ENCODE data around the gene ADAM12. TPM values are rescaled to one million over a fixed set of nuclear protein-coding genes. Genes with fewer than 3 reads are reported as not detected.
A peak's percentile ranks its signal among the peaks of the same experiment; 100 is the strongest.

The ADAM12 gene
- total RNA-seq (2014; rRNA removed; shearing (Covaris generic)), result not detected in 2 replicates

- DNase-seq (ENCODE audit: low spot score), result no peak
Observed at GRCh38 chr10:126387931-126388911, at the start of gene ADAM12. Gene ADAM12, minus strand, starts transcription at chr10:126388477. Its CDS starts 332 bp downstream, at chr10:126388145.

DNA sequence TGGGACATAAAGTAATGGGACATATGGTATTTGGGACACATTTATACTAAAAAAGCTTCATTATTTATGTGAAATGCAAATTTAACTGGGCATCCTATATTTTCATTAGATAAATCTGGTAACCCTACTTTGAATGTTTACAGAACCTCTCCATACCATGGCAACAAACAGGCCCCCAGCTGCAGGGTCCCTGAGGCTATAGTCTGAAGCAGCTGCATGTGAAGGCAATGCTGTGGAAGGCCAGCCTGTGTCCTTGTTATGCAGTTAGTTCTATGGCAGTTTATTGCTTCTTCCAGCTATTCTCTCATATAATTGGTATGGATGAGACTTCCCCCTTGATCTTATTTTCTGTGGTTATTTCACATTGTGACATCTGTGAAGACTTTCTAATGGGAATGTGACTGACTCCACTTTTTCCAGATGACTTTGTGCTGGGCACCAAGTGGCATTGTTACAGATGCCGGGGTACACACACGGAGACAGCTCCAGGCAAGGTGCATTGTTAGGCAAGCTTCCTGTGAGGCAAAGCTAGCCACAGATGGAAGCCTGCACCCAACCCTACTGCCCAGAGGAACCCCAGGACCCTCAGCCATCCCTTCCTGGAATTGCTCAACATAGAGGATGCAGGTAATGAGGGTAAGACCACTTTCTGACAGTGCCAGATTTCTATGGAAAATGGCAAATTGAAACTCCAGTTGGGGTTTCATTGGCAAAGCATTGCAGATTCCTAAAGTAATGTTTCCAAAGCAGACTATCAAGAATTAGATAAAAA is 49.5 kb upstream of the ADAM12 start:
- DNase-seq (ENCODE audit: low spot score), result no peak

GRCh38 chr10:126434235-126434634 is 46.0 kb upstream of the ADAM12 start:
- DNase-seq (ENCODE audit: low spot score), result no peak

- no peak for DNase-seq (ENCODE audit: low spot score)
Observed at GRCh38 chr10:126433351-126433750, 45.1 kb upstream of the ADAM12 start.

DNA sequence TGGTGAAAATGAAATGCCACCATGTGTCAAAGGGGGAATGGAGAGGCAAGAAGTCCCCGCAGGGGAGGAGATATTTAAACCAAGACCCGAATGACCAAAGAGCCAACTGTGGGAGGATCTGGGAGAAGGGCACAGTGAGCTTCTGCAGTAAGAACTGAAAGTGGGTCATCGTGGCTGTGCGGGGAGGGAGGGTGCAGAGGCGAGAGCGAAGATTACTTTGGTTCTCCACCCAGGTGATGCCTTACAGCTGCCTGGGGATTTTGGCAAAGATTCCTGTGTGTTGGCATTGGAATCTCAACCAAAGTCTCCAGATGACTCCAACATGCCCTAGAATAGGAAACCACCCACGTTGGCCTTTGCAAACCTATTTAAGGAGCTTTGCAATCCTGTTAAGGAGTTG is 44.2 kb upstream of the ADAM12 start:
- DNase-seq (ENCODE audit: low spot score), result no peak

DNA sequence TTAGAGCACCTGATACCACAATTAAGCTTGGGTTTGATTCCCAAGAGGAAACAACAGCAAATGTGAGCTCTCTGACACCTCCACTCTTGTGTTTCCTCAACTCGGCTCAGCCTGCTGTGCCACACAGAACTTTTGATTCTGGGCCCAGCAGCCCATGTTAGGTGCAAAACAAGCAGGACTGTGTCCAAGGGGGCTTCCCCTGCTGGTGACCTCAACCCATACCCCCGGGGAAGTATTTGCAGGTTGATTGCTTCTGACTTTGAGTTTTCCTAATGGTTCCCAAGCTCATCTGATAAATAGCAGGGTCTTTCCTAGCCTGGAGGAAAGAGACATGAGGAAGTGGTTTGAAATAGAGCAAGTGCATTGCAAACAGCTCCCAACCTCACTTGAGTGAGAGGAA is 43.5 kb upstream of the ADAM12 start:
- DNase-seq (ENCODE audit: low spot score), result no peak

DNA sequence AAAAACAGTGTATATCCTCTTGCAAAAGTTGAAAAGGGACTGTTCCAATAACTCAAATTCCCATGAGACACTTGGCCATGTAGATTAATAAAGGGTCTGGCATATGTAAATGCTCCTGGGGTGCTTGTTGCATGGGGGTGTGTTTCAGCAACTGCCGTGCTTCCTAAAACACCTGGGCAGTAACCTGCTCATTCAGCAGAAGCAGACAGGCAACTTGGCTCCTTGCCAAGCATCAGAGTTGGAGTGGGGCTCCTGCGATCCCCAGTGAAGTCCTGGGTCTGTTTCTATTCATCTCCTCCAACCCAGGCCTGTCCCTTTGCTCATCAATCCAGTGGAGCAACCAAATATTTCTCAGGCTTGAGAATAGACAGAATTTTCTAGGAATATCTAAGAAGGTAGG is 42.2 kb upstream of the ADAM12 start:
- DNase-seq (ENCODE audit: low spot score), result no peak

DNA sequence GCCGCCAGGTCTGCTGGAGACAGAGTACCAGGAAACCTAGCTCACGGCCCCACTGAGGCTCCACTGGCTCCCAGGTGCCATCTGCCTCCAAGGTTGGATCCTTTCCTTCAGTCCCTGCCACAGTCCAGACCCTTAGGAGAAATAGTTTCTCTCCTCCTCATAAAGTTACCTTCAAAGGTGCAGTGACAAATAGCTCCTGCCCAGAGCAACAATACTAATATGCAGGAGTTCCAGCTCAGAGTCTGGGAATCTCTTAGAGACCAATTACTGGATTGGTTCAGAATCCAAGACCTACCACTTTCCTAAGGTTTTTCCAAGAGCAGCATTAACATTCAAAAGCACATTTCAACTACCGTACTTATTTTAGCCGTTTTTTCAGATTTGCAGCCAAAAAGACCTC is 41.0 kb upstream of the ADAM12 start:
- no peak for DNase-seq (ENCODE audit: low spot score)

GRCh38 chr10:126425489-126426065 is 37.3 kb upstream of the ADAM12 start:
- DNase-seq (ENCODE audit: low spot score), result peak; percentile 46

- DNase-seq (ENCODE audit: low spot score), result no peak
Observed at GRCh38 chr10:126425032-126425431, 36.8 kb upstream of the ADAM12 start.

GRCh38 chr10:126423732-126424491 is 35.6 kb upstream of the ADAM12 start:
- DNase-seq (ENCODE audit: low spot score), result peak; percentile 40

GRCh38 chr10:126422567-126422966 is 34.3 kb upstream of the ADAM12 start:
- no peak for DNase-seq (ENCODE audit: low spot score)

DNA sequence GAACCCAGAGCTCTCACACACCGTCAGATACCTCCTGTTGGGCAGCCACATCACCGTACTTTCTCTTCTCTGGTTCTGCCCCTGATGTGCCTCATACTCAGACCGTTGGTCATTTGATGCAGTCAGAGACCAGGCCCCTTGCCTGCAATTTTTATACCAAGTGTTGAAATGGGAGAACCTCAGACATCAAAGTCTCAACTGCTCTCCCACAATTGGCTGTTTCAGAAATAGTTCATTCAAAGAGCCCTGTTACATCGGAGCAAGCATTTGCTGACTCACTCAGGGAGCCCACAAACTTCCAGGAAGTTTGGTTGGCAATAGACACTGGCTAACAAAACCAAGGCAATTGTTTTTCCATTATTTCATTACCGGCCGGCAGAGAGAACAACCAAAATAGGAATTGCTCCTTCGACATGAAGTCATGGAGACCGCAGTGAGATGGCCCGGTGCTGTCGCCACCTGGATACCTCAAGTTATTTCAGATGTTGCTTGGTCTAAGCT is 33.5 kb upstream of the ADAM12 start:
- no peak for DNase-seq (ENCODE audit: low spot score)

- no peak for DNase-seq (ENCODE audit: low spot score)
Observed at GRCh38 chr10:126420567-126421300, 32.5 kb upstream of the ADAM12 start.

GRCh38 chr10:126417220-126417825 is 29.0 kb upstream of the ADAM12 start:
- no peak for DNase-seq (ENCODE audit: low spot score)

DNA sequence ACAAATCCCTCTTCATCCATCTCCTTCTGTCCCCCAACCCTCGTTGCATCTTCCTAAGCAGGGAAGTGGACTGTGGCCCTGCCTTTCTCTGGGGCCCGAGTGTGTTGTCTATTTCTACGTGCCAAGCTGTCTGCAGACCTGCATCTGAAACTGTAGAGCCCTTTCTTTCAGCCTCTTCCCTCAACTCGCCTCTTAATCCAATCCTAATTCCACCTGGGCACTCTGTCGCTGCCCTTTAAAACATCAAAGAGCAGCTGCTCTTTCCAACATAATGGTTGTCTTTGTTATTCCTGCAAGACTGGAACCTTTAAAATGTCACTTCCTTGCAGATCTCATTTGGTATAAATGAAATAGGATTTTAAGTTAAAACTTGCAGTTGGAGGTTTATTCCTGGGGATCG is 21.5 kb upstream of the ADAM12 start:
- DNase-seq (ENCODE audit: low spot score), result no peak

- DNase-seq (ENCODE audit: low spot score), result no peak
Observed at GRCh38 chr10:126408953-126409641, 20.8 kb upstream of the ADAM12 start.

GRCh38 chr10:126407831-126408230 is 19.6 kb upstream of the ADAM12 start:
- no peak for DNase-seq (ENCODE audit: low spot score)

DNA sequence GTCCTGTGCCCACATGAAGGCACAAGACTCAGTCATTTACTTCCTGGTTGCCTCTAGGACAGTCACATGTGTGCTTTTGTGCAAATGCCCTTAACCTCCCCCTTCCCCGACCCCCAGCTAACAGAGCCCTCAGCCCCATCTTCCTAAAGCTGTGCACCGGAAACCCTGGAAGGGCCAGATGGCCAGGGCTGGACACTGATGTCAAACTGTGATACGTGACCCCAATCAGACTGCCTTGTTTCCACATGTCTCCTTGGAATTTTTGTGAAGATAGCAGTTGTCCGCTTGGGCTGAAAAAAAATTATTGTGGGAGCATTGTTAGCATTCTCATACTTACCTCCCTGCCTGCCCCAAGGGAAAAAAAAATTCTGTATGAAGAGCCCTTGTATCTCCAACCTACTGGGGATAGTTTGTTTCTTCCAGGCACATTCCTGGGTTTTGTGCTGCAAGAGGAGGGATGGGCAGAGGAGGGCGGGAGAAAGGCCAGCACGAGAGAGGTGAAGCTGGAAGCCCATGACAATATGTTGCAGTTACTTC is 17.0 kb upstream of the ADAM12 start:
- DNase-seq (ENCODE audit: low spot score), result no peak
